ENCODE measurements around the gene GOLGA8J. TPM values are rescaled to one million over a fixed set of nuclear protein-coding genes. Genes with fewer than 3 reads are reported as not detected.

GOLGA8J gene
- total RNA-seq, 2 experiments from 2014 or later = 0.38 TPM; not detected in 1

DNA sequence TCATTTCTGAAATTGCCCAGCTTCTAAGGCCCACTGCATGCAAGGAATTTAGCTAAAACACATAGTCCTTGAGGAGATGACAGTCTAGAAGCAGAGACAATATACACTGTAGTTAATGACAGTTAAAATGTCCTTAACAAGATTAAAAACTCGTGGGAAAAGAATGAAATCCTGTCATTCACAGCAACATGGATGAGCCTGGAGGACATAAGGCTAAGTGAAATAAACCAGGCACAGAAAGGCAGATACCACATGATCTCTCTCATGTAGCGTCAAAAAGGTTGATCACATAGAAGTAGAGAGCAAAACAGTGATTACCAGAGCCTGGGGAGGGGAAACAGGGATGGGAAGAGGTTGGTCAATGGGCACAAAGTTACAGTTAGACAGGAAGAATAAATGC, 36.3 kb upstream of the GOLGA8J start:
- Mint-ChIP-seq H3K36me3 (ENCODE audit: low read depth) (no peaks in the 10 kb centered on the region), H3K4me3 (no peak overlapping the region), H3K27ac (no peak overlapping the region), H3K4me1 (ENCODE audit: low read depth) (no peaks in the 10 kb centered on the region), H3K9me3 (no peaks in the 10 kb centered on the region), H3K27me3 (peaks cover 7% of the 10 kb centered on the region)
- intact Hi-C loops (cut with micrococcal nuclease) = no loop called here
- ATAC-seq = no peak
- ChIA-PET POLR2A (no interaction called here), CTCF (interaction anchor here (1.1 kb wide), 1 partner anchor 22 kb away, joined by 3 read pairs; no protein-coding TSS in a partner anchor)
- DNase-seq = no peak
- TF ChIP-seq, protein P1, sequence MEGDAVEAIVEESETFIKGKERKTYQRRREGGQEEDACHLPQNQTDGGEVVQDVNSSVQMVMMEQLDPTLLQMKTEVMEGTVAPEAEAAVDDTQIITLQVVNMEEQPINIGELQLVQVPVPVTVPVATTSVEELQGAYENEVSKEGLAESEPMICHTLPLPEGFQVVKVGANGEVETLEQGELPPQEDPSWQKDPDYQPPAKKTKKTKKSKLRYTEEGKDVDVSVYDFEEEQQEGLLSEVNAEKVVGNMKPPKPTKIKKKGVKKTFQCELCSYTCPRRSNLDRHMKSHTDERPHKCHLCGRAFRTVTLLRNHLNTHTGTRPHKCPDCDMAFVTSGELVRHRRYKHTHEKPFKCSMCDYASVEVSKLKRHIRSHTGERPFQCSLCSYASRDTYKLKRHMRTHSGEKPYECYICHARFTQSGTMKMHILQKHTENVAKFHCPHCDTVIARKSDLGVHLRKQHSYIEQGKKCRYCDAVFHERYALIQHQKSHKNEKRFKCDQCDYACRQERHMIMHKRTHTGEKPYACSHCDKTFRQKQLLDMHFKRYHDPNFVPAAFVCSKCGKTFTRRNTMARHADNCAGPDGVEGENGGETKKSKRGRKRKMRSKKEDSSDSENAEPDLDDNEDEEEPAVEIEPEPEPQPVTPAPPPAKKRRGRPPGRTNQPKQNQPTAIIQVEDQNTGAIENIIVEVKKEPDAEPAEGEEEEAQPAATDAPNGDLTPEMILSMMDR (IDR thresholded peaks at IDR 0.05) = no peak

DNA sequence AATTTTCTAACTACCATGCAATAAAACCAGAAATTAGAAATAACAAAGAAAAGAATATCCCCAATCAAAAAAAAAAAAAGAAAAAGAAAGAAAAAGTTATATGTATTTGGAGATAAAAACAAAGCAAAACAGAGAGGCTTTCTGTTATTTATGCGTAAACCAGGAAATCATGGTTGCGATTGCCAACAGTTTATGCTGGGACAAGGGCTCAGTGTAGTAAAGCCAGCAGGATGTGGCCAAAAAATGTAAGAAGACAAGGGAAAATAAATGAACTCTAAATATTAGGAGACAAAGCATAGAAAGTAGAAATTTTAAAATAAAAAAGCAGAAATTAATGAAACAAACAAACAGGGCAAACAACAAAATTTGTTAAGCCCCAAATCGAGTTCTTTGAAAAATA, 27.2 kb upstream of the GOLGA8J start:
- CTCF ChIA-PET = no interaction called here
- POLR2A ChIA-PET = no interaction called here
- ATAC-seq (no peak), DNase-seq (no peak)
- H3K9me3 Mint-ChIP-seq = no peaks in the 10 kb centered on the region
- TF ChIP-seq, protein P1 (IDR thresholded peaks at IDR 0.05) = no peak
- no peaks in the 10 kb centered on the region for H3K36me3 Mint-ChIP-seq (ENCODE audit: low read depth)
- intact Hi-C loops (cut with micrococcal nuclease) = no loop called here
- peaks cover 3% of the 10 kb centered on the region for H3K27me3 Mint-ChIP-seq
- no peaks in the 10 kb centered on the region for H3K4me1 Mint-ChIP-seq (ENCODE audit: low read depth)
- no peak overlapping the region for H3K4me3 Mint-ChIP-seq
- H3K27ac Mint-ChIP-seq = no peak overlapping the region

DNA sequence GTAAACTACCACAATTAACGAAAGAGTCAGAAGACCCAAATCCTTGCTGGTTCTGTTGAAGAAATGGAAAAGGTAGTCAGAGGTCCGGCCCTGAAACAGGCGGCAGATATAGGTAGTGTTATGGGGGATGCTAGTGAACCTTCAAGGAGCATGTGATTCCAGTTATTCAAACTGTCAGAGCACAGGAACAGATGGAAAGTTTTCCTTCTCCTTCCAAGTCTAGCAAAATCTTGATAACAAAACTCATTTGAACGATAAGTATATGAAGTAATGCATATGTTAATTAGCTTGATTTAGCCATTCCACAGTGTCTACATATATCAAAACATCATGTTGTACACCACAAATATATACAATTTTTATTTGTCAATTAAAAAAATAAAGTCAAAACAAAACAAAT, 26.6 kb upstream of the GOLGA8J start:
- TF ChIP-seq, protein P1 (IDR thresholded peaks at IDR 0.05) = no peak
- DNase-seq = no peak
- POLR2A ChIA-PET = no interaction called here
- H3K9me3 Mint-ChIP-seq = no peaks in the 10 kb centered on the region
- no peaks in the 10 kb centered on the region for H3K4me1 Mint-ChIP-seq (ENCODE audit: low read depth)
- no peak overlapping the region for H3K27ac Mint-ChIP-seq
- CTCF ChIA-PET = no interaction called here
- H3K4me3 Mint-ChIP-seq = no peak overlapping the region
- no peak for ATAC-seq
- intact Hi-C loops (cut with micrococcal nuclease) = no loop called here
- no peaks in the 10 kb centered on the region for H3K36me3 Mint-ChIP-seq (ENCODE audit: low read depth)
- H3K27me3 Mint-ChIP-seq = peaks cover 3% of the 10 kb centered on the region

DNA sequence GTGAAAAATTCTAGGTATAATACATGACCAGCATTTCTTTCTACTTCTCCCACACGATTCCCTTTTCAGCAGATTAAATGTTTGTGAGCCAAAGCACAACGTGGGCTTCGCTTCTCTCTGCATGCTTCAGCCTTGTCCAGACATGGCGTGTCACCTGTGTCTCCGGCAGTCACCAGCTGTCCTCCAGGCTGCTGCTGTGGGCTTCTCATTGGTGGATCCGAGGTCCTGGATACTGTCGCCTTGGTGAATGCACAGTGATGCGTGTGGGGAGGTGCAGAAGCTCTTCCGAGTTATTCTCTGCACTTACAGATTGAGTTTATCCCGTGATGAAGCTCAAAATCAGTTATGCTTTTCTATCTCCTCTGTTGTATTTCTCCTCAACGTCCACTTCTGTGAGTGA, 23.0 kb upstream of the GOLGA8J start:
- Mint-ChIP-seq H3K27ac (no peak overlapping the region), H3K27me3 (peaks cover 2% of the 10 kb centered on the region), H3K9me3 (no peaks in the 10 kb centered on the region), H3K36me3 (ENCODE audit: low read depth) (no peaks in the 10 kb centered on the region), H3K4me1 (ENCODE audit: low read depth) (no peaks in the 10 kb centered on the region), H3K4me3 (no peak overlapping the region)
- ChIA-PET CTCF (no interaction called here), POLR2A (no interaction called here)
- TF ChIP-seq, protein P1 (IDR thresholded peaks at IDR 0.05) = no peak
- ATAC-seq (no peak), DNase-seq (no peak)
- intact Hi-C loops (cut with micrococcal nuclease) = no loop called here

DNA sequence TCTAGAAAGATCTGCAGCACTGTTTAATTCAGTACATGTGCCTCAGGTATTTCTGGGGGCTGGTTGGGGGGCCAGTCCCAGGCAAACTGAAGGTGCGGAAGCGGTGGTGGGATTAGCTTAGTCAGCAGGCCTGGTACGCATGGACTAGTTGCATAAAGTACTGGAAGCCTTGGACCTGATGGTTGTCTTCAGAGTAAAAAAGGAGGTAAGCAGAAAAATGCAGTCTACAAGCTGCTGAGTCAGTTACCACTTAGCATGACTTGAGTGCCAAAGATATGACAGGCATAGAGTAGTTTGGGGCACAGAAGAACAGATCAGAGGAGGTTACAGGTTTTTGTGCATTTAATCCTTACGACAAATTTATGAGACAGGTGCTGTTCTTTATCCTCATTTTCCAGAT, 19.9 kb upstream of the GOLGA8J start:
- TF ChIP-seq, protein P1 (IDR thresholded peaks at IDR 0.05) = no peak
- no peaks in the 10 kb centered on the region for H3K36me3 Mint-ChIP-seq (ENCODE audit: low read depth)
- no peaks in the 10 kb centered on the region for H3K4me1 Mint-ChIP-seq (ENCODE audit: low read depth)
- no peak overlapping the region for H3K4me3 Mint-ChIP-seq
- ATAC-seq = no peak
- no peak for DNase-seq
- no peaks in the 10 kb centered on the region for H3K9me3 Mint-ChIP-seq
- ChIA-PET CTCF (no interaction called here), POLR2A (no interaction called here)
- no peak overlapping the region for H3K27ac Mint-ChIP-seq
- H3K27me3 Mint-ChIP-seq = no peaks in the 10 kb centered on the region
- intact Hi-C loops (cut with micrococcal nuclease) = no loop called here

Measured in activated CD8-positive, alpha-beta T cell treated with anti-CD3 and anti-CD28 coated beads for 36 hours (primary cell).